Natural killer cell (primary cell): ENCODE results near the gene INPP4B. TPM values are rescaled to one million over a fixed set of nuclear protein-coding genes. Genes with fewer than 3 reads are reported as not detected.

Experiments
- ATAC-seq, 3 donors: fragments of 150-1000 bp in 2 of 3; fragments of 200-7000 bp in 1 of 3; cut with Tn5 transposase; 1 replicate in 1 of 3; 2 replicates in 2 of 3; pipeline ENCODE4 v1.10.0; 2021; ENCODE audit warnings: mild to moderate bottlenecking in 2 of 3, moderate library complexity in 2 of 3
- DNase-seq, 2 donors: peaks; one replicate each; pipeline versions ENCODE4 v3.0.0 to v3.0.0-alpha.2; 2013 to 2021; ENCODE audit warnings: mixed read lengths in 1 of 2
- H3K27ac ChIP-seq: one replicate; pipeline ENCODE4 v1.5.1; 2013; ENCODE audit warnings: mild to moderate bottlenecking, low read length
- H3K27me3 ChIP-seq: one replicate; pipeline ENCODE4 v1.6.1; 2013; ENCODE audit warnings: low read length; ENCODE audit not compliant: control insufficient read depth, insufficient read depth
- H3K36me3 ChIP-seq: one replicate; pipeline ENCODE4 v1.6.1; 2013; ENCODE audit warnings: low read length; ENCODE audit not compliant: control insufficient read depth, insufficient read depth
- H3K4me1 ChIP-seq: one replicate; pipeline ENCODE4 v1.6.1; 2013; ENCODE audit warnings: low read length; ENCODE audit not compliant: control insufficient read depth, insufficient read depth
- H3K4me3 ChIP-seq: one replicate; pipeline ENCODE4 v1.5.1; 2013; ENCODE audit warnings: low read length
- H3K9me3 ChIP-seq: one replicate; pipeline ENCODE4 v1.6.1; 2013; ENCODE audit warnings: low read length; ENCODE audit not compliant: control insufficient read depth, insufficient read depth
- H3K27ac Mint-ChIP-seq, 2 donors: one replicate each; pipeline ENCODE4 v1.8.0; 2022; ENCODE audit warnings: mild to moderate bottlenecking in 2 of 2, mixed read lengths in 2 of 2, moderate library complexity in 1 of 2
- H3K27me3 Mint-ChIP-seq, 2 donors: one replicate each; pipeline ENCODE4 v1.8.0; 2022; ENCODE audit warnings: low read depth in 2 of 2, mixed read lengths in 2 of 2
- H3K36me3 Mint-ChIP-seq: one replicate; pipeline ENCODE4 v1.8.0; 2022; ENCODE audit warnings: mixed read lengths
- H3K4me1 Mint-ChIP-seq, 2 donors: one replicate each; pipeline ENCODE4 v1.8.0; 2022; ENCODE audit warnings: mixed read lengths in 2 of 2
- H3K4me3 Mint-ChIP-seq: one replicate; pipeline ENCODE4 v1.8.0; 2022; ENCODE audit warnings: mild to moderate bottlenecking, moderate library complexity, mixed read lengths
- H3K9me3 Mint-ChIP-seq, 2 donors: one replicate each; pipeline ENCODE4 v1.8.0; 2022; ENCODE audit warnings: mixed read lengths in 2 of 2
- CTCF ChIP-seq: fragments of 200-600 bp; IDR thresholded peaks from one replicate; pipeline ENCODE4 v1.8.0; 2022; ENCODE audit warnings: antibody characterized with exemption
- WGBS: methylation state at CpG from one replicate; pipeline ENCODE4 v1.1.7; 2013; ENCODE audit warnings: missing lambda C conversion rate; ENCODE audit not compliant: insufficient coverage; 5-methylcytosine and 5-hydroxymethylcytosine counted together
- intact Hi-C: fragments of 100-400 bp; cut with micrococcal nuclease; formaldehyde crosslinking; loops from one replicate; pipeline ENCODE4 v1.14.2; 2022
- total RNA-seq, 4 donors: library from RNA; stranded (reverse); fragments of 120-200 nt in 1 of 4; gene quantifications; one replicate each; pipeline versions ENCODE4 v1.2.3 to v1.2.4, GENCODE V29; 2013 to 2022

Gene INPP4B
- total RNA-seq, 3 donors from 2014 or later (not counting 1 experiment from before 2014, with no cell fraction given) = 2.4 to 6.2 (median 4.5) TPM

DNA sequence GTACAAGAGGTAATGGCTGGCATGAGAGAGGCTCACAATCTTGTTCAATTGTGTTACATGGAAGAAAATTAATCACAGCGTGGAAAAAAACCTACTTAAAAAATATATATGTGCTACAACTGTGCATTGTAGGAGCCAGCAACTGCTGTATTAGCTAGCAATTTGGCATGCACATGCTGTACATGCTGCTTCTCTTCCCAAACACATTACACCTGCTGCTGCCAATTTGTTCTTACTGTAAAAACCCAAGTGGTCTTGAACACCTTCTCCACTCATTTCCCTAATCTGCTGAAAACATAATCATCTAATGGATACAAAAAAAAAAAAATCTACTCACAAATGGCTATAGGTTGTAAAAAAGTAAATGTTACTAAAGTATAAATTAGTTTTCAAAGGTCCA is 264.2 kb downstream of the INPP4B start:
- Histone ChIP-seq H3K36me3 (no peaks in the 10 kb centered on the region), H3K27ac (no peak overlapping the region), H3K4me3 (no peak overlapping the region), H3K4me1 (no peaks in the 10 kb centered on the region), H3K27me3 (no peaks in the 10 kb centered on the region), H3K9me3 (no peaks in the 10 kb centered on the region)
- Mint-ChIP-seq H3K27me3 (no peaks in the 10 kb centered on the region), H3K4me1 (no peaks in the 10 kb centered on the region), H3K4me3 (no peak overlapping the region), H3K27ac (no peak overlapping the region), H3K36me3 (no peaks in the 10 kb centered on the region), H3K9me3 (peaks cover 4 to 12% of the 10 kb centered on the region in 2 donors)
- WGBS = no CpG with 5 or more reads among the region's 1 CpG
- intact Hi-C loops = no loop called here
- no peak for DNase-seq
- TF ChIP-seq CTCF = no peak
- ATAC-seq = no peak

DNA sequence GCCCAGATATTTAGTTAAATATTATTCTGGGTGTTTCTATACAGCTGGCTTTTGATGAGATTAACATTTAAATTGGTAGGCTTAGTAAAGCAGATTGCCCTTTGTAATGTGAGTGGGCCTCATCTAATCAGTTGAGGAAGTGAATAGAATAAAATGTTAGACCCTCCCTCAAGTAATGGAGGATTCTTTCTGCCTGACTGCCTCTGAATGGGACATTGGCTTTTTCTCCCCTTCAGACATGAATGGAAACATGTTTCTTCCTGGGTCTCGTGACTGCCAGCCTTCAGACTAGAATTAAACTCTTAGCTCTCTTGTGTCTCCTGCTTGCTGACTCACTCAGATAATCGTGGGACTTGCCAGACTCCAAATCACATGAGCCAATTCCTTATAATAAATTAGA is 266.7 kb downstream of the INPP4B start:
- H3K27me3 Mint-ChIP-seq = no peaks in the 10 kb centered on the region
- no peak overlapping the region for H3K4me3 Mint-ChIP-seq
- H3K36me3 Mint-ChIP-seq = no peaks in the 10 kb centered on the region
- no peaks in the 10 kb centered on the region for H3K4me1 Mint-ChIP-seq
- 86% methylated on average over 2 of the region's 2 CpGs for WGBS
- ATAC-seq (no peak), DNase-seq (no peak)
- H3K9me3 Mint-ChIP-seq = peaks cover 4 to 8% of the 10 kb centered on the region in 2 donors
- H3K4me3 ChIP-seq = no peak overlapping the region
- H3K36me3 ChIP-seq = no peaks in the 10 kb centered on the region
- no peak overlapping the region for H3K27ac ChIP-seq
- no peaks in the 10 kb centered on the region for H3K27me3 ChIP-seq
- no peak for TF ChIP-seq CTCF
- H3K27ac Mint-ChIP-seq = no peak overlapping the region
- H3K4me1 ChIP-seq = no peaks in the 10 kb centered on the region
- H3K9me3 ChIP-seq = no peaks in the 10 kb centered on the region
- intact Hi-C loops = no loop called here

- DNase-seq = no peak
- H3K27me3 ChIP-seq = no peaks in the 10 kb centered on the region
- Mint-ChIP-seq H3K4me3 (no peak overlapping the region), H3K9me3 (peaks cover 8 to 10% of the 10 kb centered on the region in 2 donors), H3K27ac (no peak overlapping the region), H3K4me1 (no peaks in the 10 kb centered on the region), H3K36me3 (no peaks in the 10 kb centered on the region), H3K27me3 (no peaks in the 10 kb centered on the region)
- ATAC-seq = no peak
- WGBS = 89% methylated on average over 3 of the region's 3 CpGs
- intact Hi-C loops = no loop called here
- no peaks in the 10 kb centered on the region for H3K36me3 ChIP-seq
- H3K27ac ChIP-seq = no peak overlapping the region
- no peak overlapping the region for H3K4me3 ChIP-seq
- no peak for TF ChIP-seq CTCF
- H3K9me3 ChIP-seq = no peaks in the 10 kb centered on the region
- H3K4me1 ChIP-seq = no peaks in the 10 kb centered on the region
These were observed 271.8 kb downstream of the INPP4B start for GRCh38 chr4:142574306-142574705.

DNA sequence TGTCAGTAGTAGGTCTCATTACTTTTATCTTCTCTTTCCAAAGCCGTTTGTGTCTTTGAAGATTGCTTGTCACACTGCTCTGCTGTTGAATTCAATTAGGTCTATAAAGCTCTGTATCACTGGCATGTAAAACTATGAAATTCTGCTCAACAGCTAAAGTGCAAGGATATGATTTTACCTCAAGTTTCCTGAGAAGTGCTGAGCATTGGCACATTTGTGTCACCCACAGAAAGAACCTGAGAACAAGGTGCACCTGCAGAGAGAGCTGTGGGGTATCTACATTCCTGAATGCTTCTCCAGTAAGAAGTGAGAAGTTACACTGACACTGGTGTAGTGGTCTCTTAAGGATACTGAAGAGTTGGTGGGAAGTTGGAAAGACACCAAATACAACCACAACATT is 274.0 kb downstream of the INPP4B start:
- H3K27ac ChIP-seq = no peak overlapping the region
- no peak overlapping the region for H3K4me3 Mint-ChIP-seq
- DNase-seq = no peak
- H3K27ac Mint-ChIP-seq = no peak overlapping the region
- no peaks in the 10 kb centered on the region for H3K36me3 Mint-ChIP-seq
- intact Hi-C loops = no loop called here
- whole genome bisulfite sequencing = 75% methylated on average over 1 of the region's 1 CpG
- H3K36me3 ChIP-seq = no peaks in the 10 kb centered on the region
- no peak for ATAC-seq
- TF ChIP-seq CTCF = no peak
- H3K4me1 ChIP-seq = no peaks in the 10 kb centered on the region
- no peaks in the 10 kb centered on the region for H3K9me3 ChIP-seq
- H3K4me3 ChIP-seq = no peak overlapping the region
- no peaks in the 10 kb centered on the region for H3K27me3 Mint-ChIP-seq
- H3K9me3 Mint-ChIP-seq = peaks cover 4 to 6% of the 10 kb centered on the region in 2 donors
- no peaks in the 10 kb centered on the region for H3K4me1 Mint-ChIP-seq
- H3K27me3 ChIP-seq = no peaks in the 10 kb centered on the region
